Activated T-helper 2 cell treated with anti-CD3 and anti-CD28 coated beads, Interferon-gamma antibody, Interleukin-2, Interleukin-4, amounts not matched to agents 10 μg/mL and 5 μg/mL and 100 μg/mL, durations not matched to agents 14 hours and 24 hours and 36 hours (primary cell): Measurements from ENCODE around the gene MYNN. TPM values are rescaled to one million over a fixed set of nuclear protein-coding genes. Genes with fewer than 3 reads are reported as not detected.
A peak's percentile ranks its signal among the peaks of the same experiment; 100 is the strongest.

Experiments used
- DNase-seq: peaks from one replicate; pipeline ENCODE4 v3.0.0; 2021; ENCODE audit warnings: low spot score
- H3K27ac Mint-ChIP-seq: one replicate; pipeline ENCODE4 v1.8.0; 2021; ENCODE audit warnings: mixed read lengths
- H3K27me3 Mint-ChIP-seq: one replicate; pipeline ENCODE4 v1.8.0; 2021; ENCODE audit warnings: low read depth, mixed read lengths
- H3K36me3 Mint-ChIP-seq: one replicate; pipeline ENCODE4 v1.8.0; 2021; ENCODE audit warnings: low read depth, mixed read lengths
- H3K4me1 Mint-ChIP-seq: one replicate; pipeline ENCODE4 v1.8.0; 2021; ENCODE audit warnings: low read depth, mixed read lengths
- H3K4me3 Mint-ChIP-seq: one replicate; pipeline ENCODE4 v1.8.0; 2021; ENCODE audit warnings: low read depth, mild to moderate bottlenecking, moderate library complexity, mixed read lengths
- H3K9me3 Mint-ChIP-seq: one replicate; pipeline ENCODE4 v1.8.0; 2021; ENCODE audit warnings: mixed read lengths
- intact Hi-C: fragments of 100-400 bp; cut with micrococcal nuclease; formaldehyde crosslinking; loops from one replicate; pipeline ENCODE4 v1.15.1; 2023
- total RNA-seq: library from RNA; stranded (reverse); gene quantifications from 2 replicates; pipeline ENCODE4 v1.2.3, GENCODE V29; 2022

The MYNN gene
- total RNA-seq, 1 donor from 2014 or later = 15.5 TPM

DNA sequence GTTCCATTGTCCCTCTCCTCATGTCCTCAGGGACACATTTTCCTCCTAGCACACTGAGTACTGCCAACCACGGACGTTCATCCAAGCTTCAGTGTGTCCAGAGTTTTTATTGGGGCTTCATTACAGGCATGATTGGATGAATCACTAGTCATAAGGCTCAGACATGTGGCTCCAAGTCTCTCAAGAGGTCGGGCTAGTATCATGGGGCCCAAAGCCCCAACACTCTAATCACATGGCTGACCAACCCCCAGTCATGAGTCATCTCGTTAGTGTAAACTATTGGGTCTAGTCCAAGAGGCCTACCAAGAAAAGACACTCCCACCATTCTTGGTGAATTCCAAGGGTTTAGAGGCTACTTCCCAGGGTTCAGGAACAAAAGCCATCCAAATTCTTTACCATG is 12.7 kb upstream of the MYNN start:
- peaks cover 39% of the 10 kb centered on the region for H3K4me1 Mint-ChIP-seq
- intact Hi-C loops = loop anchor here (5.0 to 10.0 kb wide), 4 partner anchors 102 to 1097 kb away; partner anchors contain the start of gene GPR160
- peaks cover 3% of the 10 kb centered on the region for H3K27me3 Mint-ChIP-seq
- H3K9me3 Mint-ChIP-seq = no peaks in the 10 kb centered on the region
- H3K27ac Mint-ChIP-seq = no peak overlapping the region
- no peak overlapping the region for H3K4me3 Mint-ChIP-seq
- DNase-seq = no peak
- no peaks in the 10 kb centered on the region for H3K36me3 Mint-ChIP-seq

DNA sequence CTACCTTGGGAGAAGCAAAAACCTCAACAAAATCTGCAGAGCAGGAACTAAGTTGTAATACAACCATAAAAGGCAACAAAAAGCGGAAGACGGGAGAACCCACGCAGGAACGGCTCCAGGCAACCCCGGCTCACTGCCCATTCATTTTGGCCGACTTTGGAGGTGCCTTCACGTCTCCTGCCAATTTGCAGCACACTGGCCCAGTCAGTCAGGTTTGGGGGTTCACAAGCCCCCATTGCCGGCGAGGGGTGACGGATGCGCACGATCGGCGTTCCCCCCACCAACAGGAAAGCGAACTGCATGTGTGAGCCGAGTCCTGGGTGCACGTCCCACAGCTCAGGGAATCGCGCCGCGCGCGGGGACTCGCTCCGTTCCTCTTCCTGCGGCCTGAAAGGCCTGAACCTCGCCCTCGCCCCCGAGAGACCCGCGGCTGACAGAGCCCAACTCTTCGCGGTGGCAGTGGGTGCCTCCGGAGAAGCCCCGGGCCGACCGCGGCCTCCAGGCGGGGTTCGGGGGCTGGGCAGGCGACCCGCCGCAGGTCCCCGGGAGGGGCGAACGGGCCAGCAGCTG is 8.8 kb upstream of the MYNN start:
- intact Hi-C loops = loop anchor here (1.0 to 10.0 kb wide), 8 partner anchors 8 to 1093 kb away; partner anchors contain the start of genes GPR160, LRRC34, LRRIQ4 and PHC3
- H3K27me3 Mint-ChIP-seq = no peaks in the 10 kb centered on the region
- H3K4me1 Mint-ChIP-seq = peaks cover 26% of the 10 kb centered on the region
- peak; percentile 60 for DNase-seq
- H3K36me3 Mint-ChIP-seq = no peaks in the 10 kb centered on the region
- H3K9me3 Mint-ChIP-seq = no peaks in the 10 kb centered on the region
- peak overlapping the region; percentile 92 for H3K27ac Mint-ChIP-seq
- H3K4me3 Mint-ChIP-seq = peak overlapping the region; percentile 90

DNA sequence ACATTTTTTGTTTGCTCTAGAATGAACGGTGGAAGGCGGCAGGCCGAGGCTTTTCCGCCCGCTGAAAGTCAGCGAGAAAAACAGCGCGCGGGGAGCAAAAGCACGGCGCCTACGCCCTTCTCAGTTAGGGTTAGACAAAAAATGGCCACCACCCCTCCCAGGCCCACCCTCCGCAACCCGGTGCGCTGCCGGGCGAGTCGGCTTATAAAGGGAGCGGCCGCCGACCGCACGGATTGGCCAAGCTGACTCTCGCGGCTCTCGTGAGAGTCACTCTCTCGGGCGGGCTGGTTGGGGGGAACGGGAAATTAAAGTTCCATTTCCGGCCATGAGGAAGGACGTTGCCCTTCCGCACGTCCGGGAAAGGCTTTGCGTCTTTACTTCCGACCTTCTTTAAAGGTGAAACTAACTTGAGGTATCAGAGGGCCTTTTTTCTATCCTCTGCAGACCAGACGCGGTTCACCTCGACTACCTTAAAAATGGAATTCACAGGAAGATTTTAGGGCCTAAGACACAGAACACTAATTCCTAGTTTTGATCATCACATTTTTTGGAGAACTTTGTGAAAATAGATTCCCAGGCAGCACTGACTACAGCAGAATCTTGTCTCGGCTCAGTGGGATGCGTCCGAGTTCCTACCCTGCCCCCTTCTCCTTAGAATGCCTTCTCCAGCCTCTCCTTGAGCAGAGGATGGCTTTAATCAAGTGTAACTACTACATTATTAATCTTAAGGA is 8.1 kb upstream of the MYNN start, which contains the start of gene TERC:
TERC (minus strand) TSS at position 179 of the 731 bp plus-strand sequence.
- H3K4me1 Mint-ChIP-seq = peaks cover 26% of the 10 kb centered on the region
- no peaks in the 10 kb centered on the region for H3K9me3 Mint-ChIP-seq
- H3K36me3 Mint-ChIP-seq = no peaks in the 10 kb centered on the region
- intact Hi-C loops = loop anchor here (1.0 to 10.0 kb wide), 9 partner anchors 7 to 1142 kb away; partner anchors contain the start of genes EIF5A2, GPR160, LRRC34 and LRRIQ4
- peak within 1 kb of the TSS; percentile 92 for H3K27ac Mint-ChIP-seq
- no peaks in the 10 kb centered on the region for H3K27me3 Mint-ChIP-seq
- DNase-seq = peak; percentile 88
- peak within 1 kb of the TSS; percentile 90 for H3K4me3 Mint-ChIP-seq

DNA sequence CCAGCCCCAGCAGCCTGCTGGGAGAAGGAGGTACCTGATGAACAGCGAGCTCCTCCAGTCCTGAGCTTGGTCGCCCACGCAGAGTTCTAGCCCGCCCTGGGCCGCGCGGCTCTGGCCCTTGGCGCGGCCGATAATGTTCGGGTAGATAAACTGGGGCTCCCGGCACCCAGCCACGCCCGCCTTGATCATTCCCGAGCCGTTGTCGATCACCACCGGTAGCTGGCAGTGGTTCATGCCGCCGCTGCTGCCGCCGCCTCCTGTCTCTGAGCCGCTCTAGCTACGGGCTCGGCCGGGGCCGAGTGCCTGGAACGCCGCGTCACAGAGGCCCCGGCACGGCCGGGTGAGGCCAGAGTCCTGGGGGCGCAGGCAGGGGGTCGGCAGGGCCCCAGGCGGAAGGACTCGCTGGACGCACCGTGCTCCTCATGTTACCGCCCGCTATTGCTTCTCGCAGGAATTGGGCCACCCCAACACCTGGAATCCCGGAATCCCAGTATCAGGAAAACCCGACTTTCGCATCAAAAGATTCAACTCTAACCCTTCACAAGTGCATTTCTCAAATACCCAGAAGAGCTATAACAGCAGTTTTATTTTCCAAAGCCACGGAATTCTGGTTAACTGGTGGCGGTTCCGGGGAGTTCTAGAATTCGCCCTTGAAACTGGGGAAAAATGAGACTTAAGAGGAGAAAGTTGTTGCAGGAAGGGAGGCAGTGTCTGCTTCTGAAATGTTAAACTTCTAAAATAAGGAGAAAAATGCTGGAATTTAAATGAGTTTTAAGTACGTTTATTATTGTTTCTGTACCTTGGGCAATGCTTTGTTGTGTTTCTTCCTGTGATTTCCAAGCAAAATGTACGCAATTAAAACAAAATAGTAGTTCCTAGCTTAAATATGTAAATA is 3.7 kb upstream of the MYNN start, which contains the start of gene ACTRT3:
ACTRT3 (minus strand) TSS at position 275 of the 895 bp plus-strand sequence; CDS start at position 234, 41 bp downstream.
- peak within 1 kb of the TSS; percentile 85 for H3K4me3 Mint-ChIP-seq
- no peaks in the 10 kb centered on the region for H3K9me3 Mint-ChIP-seq
- intact Hi-C loops = loop anchor here (5.0 to 10.0 kb wide), 4 partner anchors 588 to 1138 kb away; partner anchors contain the start of genes EIF5A2, RPL22L1 and SKIL
- H3K4me1 Mint-ChIP-seq = peaks cover 25% of the 10 kb centered on the region
- peak; percentile 56 for DNase-seq
- H3K36me3 Mint-ChIP-seq = peaks cover 13% of the 10 kb centered on the region
- no peaks in the 10 kb centered on the region for H3K27me3 Mint-ChIP-seq
- H3K27ac Mint-ChIP-seq = peak within 1 kb of the TSS; percentile 87

DNA sequence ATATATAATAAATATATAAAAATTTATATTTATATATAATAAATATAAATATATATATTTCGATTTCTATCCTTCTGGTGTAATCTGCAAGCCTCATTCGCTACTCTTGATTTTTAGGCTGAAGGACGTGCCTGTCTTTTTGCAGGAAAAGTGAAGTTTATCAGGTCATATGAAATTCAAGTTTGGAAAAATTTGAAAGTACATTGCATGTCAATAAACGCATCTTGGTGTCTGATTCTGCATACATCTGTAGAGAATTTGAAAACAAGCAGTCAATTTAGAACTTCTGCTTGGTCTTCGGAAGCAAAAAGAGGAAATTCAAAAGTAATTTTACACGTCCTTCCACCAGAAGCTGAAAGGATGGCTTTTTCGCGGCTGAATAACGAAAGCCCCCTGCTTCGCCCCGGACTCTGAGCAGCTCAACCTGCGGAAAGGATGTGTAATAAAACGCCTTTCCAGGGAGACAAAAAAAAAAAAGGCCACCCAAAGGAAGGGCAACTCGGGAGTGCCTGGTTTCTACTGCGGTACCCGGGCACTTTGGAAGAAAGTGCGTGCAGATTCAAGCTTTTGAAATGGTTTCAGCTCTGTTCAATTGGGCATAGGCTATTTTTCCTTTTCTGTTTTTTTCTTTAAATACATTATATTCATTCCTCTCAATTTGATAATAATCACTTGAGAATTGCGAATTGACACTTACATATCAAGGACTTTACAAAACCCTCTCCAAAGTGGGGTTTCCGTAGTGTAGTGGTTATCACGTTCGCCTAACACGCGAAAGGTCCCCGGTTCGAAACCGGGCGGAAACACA is 1.5 kb upstream of the MYNN start:
- peaks cover 33% of the 10 kb centered on the region for H3K36me3 Mint-ChIP-seq
- no peaks in the 10 kb centered on the region for H3K9me3 Mint-ChIP-seq
- intact Hi-C loops = loop anchor here (1.0 to 5.0 kb wide), 5 partner anchors 7 to 1101 kb away; partner anchors contain the start of genes PHC3, RPL22L1 and SKIL
- peak; percentile 56 for DNase-seq
- H3K4me1 Mint-ChIP-seq = peaks cover 28% of the 10 kb centered on the region
- no peaks in the 10 kb centered on the region for H3K27me3 Mint-ChIP-seq
- peak overlapping the region; percentile 99 for H3K27ac Mint-ChIP-seq
- H3K4me3 Mint-ChIP-seq = peak overlapping the region; percentile 96

DNA sequence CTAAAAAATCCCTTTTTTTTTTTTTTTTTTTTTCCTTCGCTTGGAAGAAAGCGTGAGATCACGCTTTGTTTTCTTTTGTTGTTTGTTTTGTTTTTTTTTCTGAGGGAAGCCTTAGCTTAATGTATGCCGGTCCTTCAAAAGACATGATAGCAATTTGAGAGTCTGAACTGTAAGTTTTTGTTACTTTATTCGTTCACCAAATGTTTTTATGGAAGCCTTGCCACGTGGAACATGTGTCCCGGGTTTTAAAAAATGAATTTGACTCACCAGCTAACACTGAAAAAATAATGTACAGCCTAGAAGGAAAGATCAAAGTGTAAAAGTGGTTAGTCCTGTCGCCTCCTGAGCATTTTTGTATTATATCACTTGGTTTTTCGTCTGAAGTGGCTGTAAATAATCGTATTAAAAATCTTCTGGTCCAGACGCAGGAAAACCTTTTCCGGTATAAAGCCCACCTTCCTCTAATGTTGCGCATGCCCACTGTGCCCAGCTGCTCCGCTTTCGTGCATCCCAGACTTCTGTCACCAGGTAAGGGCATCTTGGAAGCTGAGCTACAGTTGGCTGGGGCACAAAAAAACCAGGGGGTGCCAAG is 795 bp upstream of the MYNN start:
- intact Hi-C loops = loop anchor here (1.0 to 5.0 kb wide), 5 partner anchors 8 to 1100 kb away; partner anchors contain the start of genes PHC3, RPL22L1 and SKIL
- Mint-ChIP-seq H3K4me1 (peaks cover 31% of the 10 kb centered on the region), H3K9me3 (no peaks in the 10 kb centered on the region), H3K27ac (peak overlapping the region; percentile 99), H3K4me3 (peak overlapping the region; percentile 96), H3K27me3 (no peaks in the 10 kb centered on the region), H3K36me3 (peaks cover 40% of the 10 kb centered on the region)
- no peak for DNase-seq

DNA sequence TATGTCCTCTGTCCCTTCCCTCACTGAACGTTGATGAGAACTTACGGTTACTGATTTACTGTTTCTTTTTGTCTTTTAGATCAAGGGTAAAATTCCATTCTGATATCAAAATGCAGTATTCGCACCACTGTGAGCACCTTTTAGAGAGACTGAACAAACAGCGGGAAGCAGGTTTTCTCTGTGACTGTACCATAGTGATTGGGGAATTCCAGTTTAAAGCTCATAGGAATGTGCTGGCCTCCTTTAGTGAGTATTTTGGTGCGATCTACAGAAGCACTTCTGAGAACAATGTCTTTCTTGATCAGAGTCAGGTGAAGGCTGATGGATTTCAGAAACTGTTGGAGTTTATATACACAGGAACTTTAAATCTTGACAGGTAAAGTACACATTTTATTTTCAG is 990 bp downstream of the MYNN start:
- Mint-ChIP-seq H3K4me1 (peaks cover 36% of the 10 kb centered on the region), H3K27ac (peak overlapping the region; percentile 99), H3K27me3 (no peaks in the 10 kb centered on the region), H3K4me3 (peak overlapping the region; percentile 96), H3K36me3 (peaks cover 54% of the 10 kb centered on the region), H3K9me3 (no peaks in the 10 kb centered on the region)
- intact Hi-C loops = loop anchor here (5.0 kb wide), 2 partner anchors 583 to 1098 kb away; partner anchors contain the start of genes RPL22L1 and SKIL
- no peak for DNase-seq

DNA sequence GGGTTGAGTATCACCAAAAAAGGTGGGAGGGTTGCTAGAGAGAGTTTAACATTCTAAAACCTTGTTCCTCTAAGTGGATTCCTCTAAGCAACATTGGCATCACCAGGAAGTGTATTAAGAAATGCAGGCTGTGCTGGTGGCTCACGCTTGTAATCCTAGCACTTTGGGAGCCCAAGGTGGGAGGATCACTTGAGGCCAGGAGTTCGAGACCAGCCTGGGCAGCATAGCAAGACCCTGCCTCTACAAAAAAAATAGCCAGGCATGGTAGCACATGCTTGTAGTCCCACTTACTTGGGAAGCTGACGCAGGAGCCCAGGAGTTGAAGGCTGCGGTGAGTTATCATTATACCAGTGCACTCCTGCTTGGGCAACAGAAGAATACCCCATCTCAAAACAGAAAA is 4.6 kb downstream of the MYNN start:
- Mint-ChIP-seq H3K27ac (no peak overlapping the region), H3K9me3 (no peaks in the 10 kb centered on the region), H3K27me3 (no peaks in the 10 kb centered on the region), H3K36me3 (peaks cover 84% of the 10 kb centered on the region), H3K4me3 (no peak overlapping the region), H3K4me1 (peaks cover 54% of the 10 kb centered on the region)
- no peak for DNase-seq
- intact Hi-C loops = no loop called here

DNA sequence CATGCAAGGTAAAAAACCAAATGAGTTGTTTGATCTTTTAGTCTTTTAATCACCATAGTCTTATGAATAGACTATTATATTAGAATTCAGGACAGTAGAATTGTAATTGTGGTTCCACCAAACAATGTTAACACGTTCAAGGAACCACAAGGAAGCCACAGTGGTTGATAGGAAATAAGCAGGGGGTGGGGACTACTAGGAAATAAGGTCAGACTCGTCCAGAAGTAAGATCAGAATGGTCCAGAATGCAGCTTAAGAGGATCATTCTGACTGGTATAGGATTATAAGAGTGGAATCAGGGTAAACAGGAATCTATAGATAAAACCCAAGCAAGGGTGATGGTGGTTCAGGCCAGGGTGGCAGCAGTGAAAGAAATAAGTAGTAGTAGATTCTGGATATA is 7.5 kb downstream of the MYNN start:
- Mint-ChIP-seq H3K27ac (peak overlapping the region; percentile 48), H3K9me3 (no peaks in the 10 kb centered on the region), H3K4me1 (peaks cover 39% of the 10 kb centered on the region), H3K36me3 (peaks cover 69% of the 10 kb centered on the region), H3K4me3 (peak overlapping the region; percentile 28), H3K27me3 (no peaks in the 10 kb centered on the region)
- no peak for DNase-seq
- intact Hi-C loops = no loop called here

DNA sequence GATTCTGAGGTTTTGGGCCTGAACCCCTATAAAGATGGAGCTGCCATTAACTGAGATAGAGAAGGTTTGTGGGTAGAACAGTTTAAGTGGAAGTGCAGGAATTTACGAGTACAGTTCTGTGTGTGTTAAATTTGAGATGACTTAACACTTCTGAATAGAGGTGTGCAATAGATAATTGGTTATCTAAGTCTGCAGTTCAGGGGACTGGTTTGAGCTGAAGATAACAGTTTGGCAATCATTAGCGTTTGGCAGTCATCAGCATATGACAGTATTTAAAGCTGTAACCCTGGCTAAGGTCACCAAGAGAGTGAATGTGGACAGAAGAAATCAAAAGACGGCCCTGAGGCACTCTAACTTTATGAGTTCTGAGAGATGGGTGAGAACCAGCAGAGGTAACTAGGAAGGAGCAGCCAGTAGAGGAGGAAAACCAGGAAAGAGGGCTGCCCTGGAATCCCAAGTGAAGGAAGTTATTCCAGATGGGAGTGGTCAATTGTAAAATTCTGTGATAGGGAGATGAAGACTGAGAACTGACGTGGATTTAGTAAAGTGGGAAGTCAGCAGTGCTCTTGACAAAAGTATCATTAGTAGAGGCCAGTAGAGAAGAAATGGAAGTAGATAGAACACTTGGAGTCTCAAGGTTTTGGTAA is 8.1 kb downstream of the MYNN start:
- DNase-seq = no peak
- no peaks in the 10 kb centered on the region for H3K9me3 Mint-ChIP-seq
- H3K36me3 Mint-ChIP-seq = peaks cover 69% of the 10 kb centered on the region
- intact Hi-C loops = no loop called here
- H3K27ac Mint-ChIP-seq = peak overlapping the region; percentile 48
- peak overlapping the region; percentile 28 for H3K4me3 Mint-ChIP-seq
- peaks cover 38% of the 10 kb centered on the region for H3K4me1 Mint-ChIP-seq
- no peaks in the 10 kb centered on the region for H3K27me3 Mint-ChIP-seq

DNA sequence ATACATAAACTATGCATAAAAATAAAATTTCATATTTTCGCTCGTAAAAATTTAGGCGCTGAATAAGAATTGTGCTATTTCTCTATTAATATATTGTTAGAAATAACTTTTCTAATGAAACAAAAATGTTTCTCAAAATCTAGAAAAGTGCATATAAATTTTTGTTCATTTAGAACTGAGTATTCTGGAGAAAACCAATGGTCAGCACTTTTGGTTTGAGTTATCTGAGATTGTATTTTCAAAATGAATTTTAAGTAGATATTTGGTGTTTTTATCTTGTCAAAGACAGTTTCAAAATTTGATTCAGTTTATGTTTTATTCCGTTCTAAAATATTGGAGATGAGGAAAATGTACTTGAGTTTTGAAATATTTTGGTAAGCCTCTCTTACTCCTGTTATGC is 13.9 kb downstream of the MYNN start:
- peaks cover 64% of the 10 kb centered on the region for H3K36me3 Mint-ChIP-seq
- intact Hi-C loops = no loop called here

More for the DNA sequence above, 13.9 kb downstream of the MYNN start:
- Mint-ChIP-seq H3K27me3 (no peaks in the 10 kb centered on the region), H3K4me1 (peaks cover 19% of the 10 kb centered on the region), H3K27ac (no peak overlapping the region), H3K4me3 (no peak overlapping the region), H3K9me3 (no peaks in the 10 kb centered on the region)
- no peak for DNase-seq
